Activated gamma-delta T cell treated with Interleukin-2 at 50 U/mL for 16 hours (primary cell): ENCODE data around the gene PRR33.
A peak's percentile ranks its signal among the peaks of the same experiment; 100 is the strongest.
"Not testable (repeated sequence)": the region's sequence is repeated elsewhere in the genome, so short reads cannot be mapped to it uniquely, and the experiment has no call there.

Experiments used
- DNase-seq: peaks from one replicate; pipeline ENCODE4 v3.0.0-alpha.2; 2020

PRR33 gene

DNA sequence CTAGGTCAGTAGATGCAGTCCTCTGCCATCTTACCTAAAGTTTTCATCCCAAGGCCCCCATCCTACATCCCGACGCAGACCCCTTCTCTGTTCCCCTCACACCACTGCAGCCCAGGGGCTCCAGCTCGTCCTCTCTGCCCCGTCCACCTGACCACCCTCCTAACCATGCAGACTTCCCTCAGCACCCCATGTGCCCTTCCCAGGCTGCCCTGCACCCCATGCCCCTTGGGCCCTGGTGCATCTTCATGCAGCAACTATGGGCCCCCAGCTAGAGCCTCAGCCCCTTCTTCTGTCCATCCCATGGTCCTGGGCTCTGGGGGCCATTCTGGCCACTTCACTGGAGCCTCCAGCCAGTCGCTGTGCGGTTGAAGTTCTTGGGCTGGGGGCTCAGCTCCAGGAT is 2.9 kb downstream of the PRR33 start:
- no peak for DNase-seq

DNA sequence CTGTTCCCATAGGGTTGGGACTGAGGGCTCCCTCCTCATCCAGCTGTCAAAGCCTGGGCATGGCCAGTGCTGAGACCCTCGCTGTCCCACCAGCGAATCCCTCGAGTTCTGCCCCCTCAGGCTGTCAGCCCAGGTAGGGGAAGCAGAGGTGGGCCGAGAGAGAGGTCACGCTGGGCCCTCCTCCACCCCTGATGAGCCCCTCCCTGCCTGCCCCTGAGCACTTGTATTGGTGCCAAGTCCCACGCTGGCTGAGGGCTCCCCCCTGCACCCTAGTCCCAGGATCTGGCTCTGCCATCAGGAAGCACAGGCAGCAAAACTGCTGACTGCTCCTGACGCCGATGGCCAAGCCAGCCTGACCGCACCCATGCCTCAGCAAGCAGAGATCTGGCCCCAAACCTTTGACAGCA is 3.3 kb downstream of the PRR33 start:
- DNase-seq: no peak

DNA sequence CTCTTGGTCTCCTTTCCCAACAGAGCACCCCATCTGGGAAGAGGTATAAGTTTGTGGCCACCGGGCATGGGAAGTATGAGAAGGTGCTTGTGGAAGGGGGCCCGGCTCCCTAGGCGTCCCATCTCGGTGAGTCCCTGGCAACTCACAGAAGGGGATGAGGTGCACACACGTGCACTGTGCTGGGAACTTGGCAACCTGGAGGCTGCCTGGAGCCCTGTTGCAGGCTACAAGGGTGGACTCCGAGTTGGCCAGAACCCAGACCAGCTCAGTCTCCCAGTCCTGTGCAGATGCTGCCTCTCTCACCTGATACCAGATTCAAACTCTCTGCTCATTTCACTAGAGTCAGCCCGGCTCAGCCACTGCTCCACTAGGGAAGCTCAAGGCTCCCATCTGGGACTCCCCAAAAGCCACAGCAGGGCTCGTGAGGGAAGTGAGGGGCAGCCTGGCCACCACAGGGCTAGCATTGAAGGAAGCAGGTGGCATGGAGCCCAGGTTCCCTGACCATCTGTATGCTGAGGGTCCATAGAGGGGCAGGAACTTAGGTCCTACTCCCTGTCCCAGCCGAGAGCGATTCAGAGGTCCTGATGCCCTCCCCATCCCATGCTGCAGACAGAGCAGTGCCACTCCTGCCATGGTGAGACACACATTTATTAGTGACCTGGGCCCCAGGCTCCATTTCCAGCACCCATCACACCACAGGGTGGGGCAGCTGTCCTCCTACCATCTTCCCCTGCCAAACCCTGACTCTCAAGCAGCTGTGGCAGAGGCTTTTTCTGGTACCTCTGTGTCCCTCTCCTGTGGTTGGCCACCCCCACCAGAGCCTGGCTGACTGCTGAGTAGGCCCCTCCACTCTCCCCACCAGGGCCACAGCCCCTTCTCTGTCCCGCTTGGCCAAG is 4.0 kb downstream of the PRR33 start:
- DNase-seq: no peak

DNA sequence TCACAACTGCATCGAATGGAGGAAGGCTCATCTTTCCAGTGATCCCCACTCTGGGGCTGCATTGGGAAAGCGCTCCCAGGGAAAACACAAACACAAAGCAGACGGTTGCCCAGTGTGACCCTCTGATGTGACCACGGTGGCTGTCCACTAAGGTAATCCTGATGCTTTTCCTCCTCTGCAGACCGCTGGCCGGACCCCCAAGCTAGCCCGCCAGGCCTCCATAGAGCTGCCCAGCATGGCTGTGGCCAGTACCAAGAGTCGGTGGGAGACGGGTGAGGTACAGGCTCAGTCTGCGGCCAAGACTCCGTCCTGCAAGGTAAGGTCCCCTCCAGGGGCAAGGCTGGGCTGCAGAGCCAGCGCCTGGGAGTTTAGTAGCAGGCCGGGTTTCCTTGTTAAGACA is 5.1 kb downstream of the PRR33 start:
- not testable (repeated sequence) for DNase-seq

DNA sequence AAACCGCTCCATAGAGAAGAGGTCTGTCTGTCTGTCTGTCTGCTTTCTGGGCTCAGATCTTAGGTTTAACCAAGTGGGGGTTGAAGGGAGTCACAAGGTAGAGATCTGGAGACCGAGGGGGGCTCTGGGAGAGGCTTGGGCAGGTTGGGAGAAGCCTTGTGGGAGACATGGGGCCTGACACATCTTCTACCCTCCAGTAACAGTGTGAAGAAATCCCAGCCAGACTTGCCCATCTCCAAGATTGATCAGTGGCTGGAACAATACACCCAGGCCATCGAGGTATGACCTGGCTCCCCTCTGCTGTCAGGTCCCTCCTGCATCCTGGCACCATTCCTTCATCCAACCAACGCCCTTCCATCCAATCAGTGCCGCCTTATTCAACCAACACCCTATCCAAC is 7.4 kb downstream of the PRR33 start:
- no peak for DNase-seq

DNA sequence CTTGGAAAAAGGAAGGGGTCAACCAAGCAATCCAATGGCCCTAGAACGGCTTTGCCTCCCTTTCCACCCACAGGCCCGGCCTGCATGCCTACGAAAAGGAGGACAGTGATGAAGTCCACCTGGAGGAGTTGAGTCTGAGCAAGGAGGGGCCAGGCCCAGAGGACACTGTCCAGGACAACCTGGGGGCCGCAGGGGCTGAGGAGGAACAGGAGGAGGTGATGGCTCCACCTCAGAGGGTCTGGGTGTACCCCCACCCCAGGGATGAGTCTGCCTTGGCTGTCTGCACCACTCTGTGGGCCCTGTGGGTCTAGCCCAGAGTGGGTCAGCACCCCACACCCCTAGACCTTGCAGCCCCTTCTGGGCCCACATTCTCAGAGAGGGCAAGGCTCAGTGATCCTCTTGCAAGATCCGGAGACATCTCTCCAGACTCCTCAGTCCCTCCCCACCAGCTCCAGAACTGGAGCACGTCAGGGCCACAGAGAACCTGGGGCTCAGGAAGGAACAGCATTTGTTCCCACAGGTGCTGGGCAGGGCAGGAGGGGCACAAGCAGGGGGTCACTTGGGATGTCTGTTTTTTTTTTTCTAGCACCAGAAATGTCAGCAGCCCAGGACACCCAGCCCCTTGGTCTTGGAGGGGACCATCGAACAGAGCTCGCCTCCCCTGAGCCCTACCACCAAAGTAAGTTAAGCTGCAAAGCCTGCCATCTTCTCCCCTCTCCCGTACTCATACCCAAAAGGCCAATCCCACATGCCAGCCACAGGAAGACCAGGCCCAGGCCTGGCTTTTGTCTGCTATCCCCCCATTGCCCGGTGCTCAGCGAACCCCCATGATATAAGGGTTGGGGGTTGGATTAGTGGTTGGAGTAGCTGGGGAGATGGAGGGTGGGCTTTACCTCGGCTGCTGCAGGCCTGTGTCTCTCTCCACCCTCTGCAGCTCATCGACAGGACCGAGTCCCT is 8.1 kb downstream of the PRR33 start:
- peak; percentile 2 for DNase-seq

- peak; percentile 80 for DNase-seq
Measured at GRCh38 chr11:1882265-1883238, 9.1 kb downstream of the PRR33 start.

DNA sequence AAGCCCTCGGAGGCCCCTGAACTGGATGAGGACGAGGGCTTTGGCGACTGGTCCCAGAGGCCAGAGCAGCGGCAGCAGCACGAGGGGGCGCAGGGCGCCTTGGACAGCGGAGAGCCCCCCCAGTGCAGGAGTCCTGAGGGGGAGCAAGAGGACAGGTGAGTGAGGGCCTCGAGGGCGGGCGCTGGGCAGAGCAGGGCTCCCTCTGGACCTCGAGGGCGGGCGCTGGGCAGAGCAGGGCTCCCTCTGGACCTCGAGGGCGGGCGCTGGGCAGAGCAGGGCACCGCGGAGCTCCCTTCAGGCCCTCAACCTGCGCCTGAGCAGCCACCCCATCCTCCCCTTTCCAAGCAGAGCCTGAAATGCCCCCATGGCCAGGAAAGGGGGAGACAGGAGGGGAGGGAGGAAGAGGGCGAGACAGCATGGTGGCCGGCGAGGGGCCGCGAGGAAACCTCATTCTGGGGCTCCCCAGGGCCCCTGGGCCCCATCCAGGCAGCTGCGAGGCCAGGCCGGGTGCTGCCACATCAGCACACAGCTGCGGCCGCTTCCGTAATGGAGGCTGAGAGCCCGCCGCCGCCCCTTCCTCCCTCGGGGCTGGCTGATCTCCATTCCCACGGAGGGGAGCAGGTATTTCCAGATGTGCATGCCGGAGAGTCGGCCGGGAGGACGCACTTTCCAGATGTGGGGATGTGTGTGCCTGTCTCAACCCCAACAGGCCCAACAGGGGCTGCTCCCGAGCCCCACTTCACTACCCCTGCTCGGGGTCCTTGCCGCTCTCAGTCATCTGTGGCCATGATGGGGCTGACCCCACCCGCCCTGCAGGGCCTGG is 10.0 kb downstream of the PRR33 start:
- DNase-seq: peak; percentile 6

GRCh38 chr11:1880746-1881441 is 10.8 kb downstream of the PRR33 start:
- DNase-seq: peak; percentile 3

DNA sequence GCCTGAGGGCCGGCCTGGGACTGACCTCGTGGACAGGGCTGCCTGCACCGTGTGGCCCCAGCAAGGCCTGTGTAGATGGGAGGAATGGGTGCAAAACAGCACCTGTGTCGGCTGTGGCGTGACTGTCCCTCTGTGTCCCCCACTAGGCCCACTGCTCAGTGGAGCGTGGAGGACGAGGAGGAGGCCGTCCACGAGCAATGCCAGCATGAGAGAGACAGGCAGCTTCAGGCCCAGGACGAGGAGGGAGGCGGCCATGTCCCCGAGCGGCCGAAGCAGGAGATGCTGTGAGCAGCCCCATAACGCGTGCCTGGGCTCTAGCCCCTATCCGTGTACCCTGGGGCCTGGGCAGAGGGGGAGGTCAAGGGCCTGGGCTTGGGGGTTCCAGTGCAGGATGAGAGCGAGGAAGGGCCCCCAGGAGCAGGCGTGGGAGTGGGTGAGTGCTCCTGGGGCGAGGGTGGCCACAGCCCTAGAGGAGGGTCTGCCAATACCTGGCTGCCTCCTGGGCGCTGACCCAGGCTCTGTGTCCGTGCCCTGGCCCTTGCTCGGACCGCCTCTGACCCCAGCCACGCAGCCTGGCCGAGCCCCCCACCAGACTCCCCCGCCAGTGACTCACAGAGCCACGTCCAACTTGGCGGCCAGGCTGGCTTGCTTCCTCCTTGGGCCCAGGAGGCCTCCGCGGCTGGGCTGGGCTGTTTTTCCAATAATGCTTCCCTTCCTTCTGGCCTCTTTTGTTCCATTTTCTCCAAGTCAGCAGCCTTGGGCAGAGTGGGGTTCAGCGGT is 11.6 kb downstream of the PRR33 start:
- DNase-seq: peak; percentile 2

DNA sequence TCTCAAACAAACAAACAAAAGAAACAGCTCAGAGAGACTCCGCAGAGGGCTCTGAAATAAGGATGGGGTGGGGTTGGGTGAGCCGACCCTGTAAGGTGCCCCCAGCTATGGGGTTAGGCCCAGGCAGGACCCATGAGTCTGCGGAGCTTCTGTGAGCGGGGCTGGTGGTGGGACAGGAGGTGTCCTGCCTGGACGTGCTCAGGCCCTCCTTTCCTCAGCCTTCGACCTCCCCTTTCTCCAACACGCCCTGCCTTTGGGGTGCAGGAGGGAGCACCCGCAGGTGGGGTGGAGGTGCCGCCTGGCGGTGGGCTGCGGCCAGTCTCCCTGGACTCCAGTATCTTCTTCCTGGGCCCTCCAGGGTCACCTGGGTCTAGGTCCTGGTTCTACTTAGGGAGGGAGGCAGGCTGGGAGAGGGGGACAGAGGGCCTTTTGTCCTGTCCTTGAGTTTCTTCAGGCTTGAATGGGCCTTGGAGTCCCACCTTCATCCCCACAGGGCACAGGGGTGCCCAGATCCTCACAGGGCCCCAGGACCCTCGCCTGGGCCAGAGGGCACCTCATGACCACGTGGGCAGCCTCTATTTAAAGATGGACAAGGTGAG is 12.3 kb downstream of the PRR33 start:
- peak; percentile 3 for DNase-seq

DNA sequence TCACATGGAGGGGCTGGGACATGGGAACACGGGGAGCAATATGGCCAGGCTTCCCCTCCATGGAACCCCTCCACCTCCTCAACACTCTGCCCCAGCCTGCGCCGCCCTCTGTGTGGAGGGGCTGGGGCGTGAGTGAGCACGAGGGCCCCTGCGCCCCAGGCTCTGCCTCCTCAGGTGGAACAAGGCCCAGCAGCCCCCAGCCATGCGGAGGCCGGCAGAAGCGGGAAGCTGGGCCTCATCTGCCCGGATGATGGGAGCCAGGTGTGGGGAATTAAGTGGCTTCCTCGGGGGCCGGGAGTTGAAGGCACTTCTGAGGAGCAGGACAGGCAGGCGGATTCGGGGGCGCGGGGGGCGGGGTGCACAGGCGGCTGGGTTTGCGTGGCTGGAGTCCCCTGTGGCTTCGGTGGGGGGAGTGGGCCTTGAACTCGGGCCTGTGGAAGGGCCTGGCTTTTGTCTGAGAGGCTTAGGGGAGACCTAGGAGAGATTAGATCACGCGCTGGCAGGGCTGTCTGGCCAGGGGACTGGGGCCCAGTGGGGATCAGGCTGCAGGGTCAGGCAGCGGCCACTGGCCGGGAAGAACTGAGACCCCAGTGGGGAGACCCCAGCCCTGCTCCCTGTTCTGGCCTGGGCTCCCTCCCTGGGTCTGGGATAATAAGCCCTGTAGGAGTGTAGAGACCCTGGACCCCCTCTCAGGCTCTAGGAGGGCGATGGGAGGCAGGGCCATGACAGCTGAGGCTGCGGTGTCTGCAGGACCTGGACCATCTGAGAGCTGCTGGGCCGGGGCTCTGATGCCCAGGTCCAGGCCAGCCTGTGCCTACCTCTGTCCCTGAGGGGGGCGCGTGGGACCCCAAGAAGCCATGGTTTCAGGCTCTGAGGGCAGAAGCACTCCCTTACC is 13.3 kb downstream of the PRR33 start:
- DNase-seq: peak; percentile 2

DNA sequence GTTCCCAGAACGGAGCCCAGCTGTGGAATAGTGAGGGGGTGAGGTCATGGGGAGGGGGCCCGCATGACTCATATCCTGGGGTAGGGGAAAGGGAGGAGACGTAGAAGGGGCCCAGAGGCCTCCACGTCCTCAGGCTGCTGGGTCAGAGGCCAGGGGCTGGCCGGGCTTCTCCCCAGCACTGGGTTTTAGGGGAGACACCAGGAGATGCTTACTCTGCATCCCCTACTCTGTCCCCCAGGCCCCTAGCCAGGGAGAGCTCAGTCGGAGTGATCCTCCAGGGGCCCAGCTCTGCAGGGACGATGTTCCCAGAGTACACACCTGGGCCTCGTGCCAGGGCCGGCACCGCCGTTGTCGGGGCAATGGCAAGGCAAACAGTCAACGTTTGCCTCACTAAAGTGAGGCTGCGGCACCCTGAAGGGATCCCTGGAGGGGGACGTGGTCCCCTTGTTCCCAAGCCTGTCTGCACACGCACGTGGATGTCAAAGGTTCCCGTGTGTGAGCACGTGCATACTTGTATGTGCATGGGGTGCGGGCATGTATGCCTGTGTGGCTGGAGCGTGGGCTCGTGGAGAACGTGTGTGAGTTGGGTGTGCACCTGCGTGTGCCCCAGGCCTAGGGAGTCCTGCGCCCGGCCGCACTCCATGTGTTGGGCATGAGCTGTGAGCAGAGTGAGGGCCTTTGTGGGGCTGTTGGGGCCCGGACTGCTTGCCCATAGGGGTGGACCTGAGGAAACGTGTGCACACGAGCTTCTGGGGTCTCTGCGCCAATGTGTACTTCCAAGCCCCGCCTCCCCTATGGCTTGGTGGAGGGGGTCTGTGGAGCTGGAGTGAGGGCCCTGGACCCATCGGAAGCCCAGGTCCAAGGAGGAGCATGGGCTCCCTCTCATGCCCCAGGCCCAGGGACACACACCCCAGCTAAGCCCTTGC is 14.2 kb downstream of the PRR33 start:
- peak; percentile 2 for DNase-seq

DNA sequence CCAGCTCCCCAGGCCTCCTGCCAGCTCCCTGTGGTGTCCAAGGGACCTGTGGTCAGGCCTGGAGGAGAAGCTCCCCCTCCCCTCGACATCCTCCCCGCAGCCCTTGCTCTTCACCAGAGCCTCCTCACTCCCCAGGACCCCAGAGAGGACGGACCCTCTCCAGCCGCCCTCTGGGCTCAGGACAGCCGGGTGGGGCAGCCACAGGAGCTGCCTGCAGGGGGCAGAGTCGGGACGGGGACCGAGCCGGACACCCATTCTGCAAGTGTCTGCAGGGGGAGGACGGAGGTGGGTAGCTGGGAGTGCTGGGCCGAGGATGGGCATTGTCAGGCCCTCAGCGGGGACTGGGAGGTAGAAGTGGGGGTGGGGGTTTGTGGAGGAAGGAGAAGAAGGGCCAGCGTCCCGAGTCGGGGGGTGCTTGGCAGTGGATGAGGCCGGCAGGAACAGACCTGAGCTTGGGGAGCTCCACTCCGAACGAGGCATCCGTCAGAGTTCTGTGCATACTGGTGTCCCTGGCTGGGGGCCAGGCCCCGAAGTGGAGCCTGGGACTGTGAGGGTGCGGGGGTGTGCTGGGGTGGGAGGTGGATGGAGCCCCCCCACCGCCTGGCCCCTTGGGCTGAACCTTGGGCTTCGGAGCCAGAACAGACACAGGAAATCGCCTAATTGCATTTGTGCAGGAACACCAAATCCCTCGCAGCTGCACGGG is 15.2 kb downstream of the PRR33 start:
- no peak for DNase-seq

GRCh38 chr11:1875851-1876301 is 15.8 kb downstream of the PRR33 start:
- not testable (repeated sequence) for DNase-seq

DNA sequence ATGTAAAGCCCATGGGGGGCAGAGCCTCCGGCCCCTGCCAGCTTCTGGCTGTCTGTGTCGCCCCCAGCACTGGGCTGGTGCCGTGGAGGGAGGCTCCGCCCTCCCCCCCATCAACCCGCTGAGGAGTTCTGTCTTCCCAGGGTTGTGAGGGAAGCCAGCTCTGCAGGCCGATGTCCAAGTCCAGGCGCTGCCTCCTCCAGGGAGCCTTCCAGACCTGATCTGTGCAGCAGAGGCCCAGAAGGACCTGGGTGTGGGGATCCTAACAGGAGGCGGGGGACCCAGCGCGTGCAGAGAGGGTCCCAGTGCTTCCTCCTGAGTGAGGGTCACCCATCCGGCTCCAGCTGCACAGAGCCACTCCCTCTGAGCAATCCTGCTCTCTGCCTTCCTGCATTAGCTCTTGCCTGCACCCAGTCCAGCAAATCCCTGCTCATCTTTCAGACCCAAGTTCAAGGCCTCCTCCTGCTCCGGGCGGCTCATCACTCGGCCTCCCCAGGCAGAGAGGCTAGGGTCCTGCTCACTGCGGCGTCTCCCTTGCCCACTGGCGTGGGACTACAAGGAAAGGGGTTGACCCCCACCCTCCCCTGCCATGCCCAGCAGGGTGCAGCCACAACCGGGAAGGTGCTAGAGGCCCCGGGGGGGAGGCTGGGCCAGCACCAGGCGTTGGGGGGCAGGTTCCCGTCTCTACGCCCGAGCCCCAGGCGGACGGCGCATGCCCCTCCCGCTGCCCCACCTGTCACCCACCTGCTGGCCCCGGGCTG is 16.4 kb downstream of the PRR33 start:
- DNase-seq: no peak
